GM21723 (cell line): Measurements from ENCODE around the gene XPO1.
A peak's percentile ranks its signal among the peaks of the same experiment; 100 is the strongest.
"Not testable (repeated sequence)": the region's sequence is repeated elsewhere in the genome, so short reads cannot be mapped to it uniquely, and the experiment has no call there.

Experiments used
- ATAC-seq: cut with Tn5 transposase; IDR thresholded peaks from one replicate; pipeline ENCODE4 v1.9.1; 2021; ENCODE audit warnings: mild to moderate bottlenecking, moderate library complexity; ENCODE audit not compliant: unreplicated experiment

XPO1 gene

GRCh38 chr2:61538200-61538919, at the start of gene XPO1:
XPO1 (minus strand) TSS chr2:61538356; CDS start chr2:61533897, 4,459 bp downstream.
- peak; percentile 80 for ATAC-seq

GRCh38 chr2:61586928-61587327, 48.8 kb upstream of the XPO1 start:
- not testable (repeated sequence) for ATAC-seq

- ATAC-seq = no peak
Observed at GRCh38 chr2:61585383-61585782, 47.2 kb upstream of the XPO1 start.

- ATAC-seq = not testable (repeated sequence)
Observed at GRCh38 chr2:61584368-61584767, 46.2 kb upstream of the XPO1 start.

- ATAC-seq = no peak
Observed at GRCh38 chr2:61582165-61582564, 44.0 kb upstream of the XPO1 start.

DNA sequence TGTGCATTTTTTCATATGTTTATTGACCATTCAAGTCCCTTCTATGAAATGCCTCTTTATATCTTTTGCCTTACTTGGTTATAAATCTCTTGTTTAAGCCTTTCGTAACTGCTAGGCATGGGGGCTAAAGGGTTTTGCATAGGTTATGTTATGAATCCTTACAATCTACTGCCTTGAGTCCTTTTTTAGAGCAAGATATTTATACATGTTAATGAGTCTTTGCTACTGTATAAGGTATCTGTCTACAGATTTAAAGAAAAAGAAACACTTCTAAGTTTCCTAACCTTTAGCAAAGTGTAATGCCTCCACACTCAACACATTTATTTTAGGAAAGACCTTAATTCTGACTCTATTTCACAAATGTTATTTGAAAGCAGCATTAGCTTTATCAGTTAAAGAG, 43.6 kb upstream of the XPO1 start:
- no peak for ATAC-seq

DNA sequence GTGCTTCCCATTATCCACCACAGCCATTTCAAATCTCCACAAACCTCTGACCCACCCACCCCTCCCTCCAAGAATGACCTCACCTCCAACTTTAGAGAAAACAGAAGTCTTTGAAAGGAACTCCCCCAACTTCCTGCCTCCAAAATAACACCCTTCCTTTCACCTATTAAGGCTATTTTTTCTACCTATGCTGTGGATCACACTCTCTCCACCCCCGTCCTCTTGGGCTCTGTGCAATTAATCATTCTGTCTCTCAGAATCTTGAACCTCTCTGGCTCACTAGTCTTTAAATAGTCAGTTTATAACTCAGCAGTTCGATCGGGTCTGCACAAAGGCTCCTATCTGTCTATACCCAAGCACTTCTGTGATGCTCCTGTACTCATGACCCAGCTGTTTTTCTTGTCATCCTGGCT, 37.3 kb upstream of the XPO1 start:
- ATAC-seq = no peak

DNA sequence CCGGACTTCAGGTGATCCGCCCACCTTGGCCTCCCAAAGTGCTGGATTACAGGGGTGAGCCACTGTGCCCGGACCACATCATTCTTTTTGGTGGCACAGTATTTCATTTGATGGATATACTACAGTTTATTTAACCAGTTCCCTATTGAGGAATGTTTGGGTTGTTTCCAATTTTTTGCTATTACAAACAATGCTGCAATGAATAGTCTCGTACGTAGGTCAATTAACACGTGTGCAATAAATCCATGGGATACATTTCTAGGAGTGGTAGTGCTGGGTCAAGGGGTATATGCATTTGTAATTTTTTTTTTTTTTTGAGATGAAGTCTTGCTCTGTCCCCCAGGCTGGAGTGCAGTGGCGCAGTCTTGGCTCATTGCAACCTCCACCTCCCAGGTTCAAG, 28.4 kb upstream of the XPO1 start:
- ATAC-seq = no peak

DNA sequence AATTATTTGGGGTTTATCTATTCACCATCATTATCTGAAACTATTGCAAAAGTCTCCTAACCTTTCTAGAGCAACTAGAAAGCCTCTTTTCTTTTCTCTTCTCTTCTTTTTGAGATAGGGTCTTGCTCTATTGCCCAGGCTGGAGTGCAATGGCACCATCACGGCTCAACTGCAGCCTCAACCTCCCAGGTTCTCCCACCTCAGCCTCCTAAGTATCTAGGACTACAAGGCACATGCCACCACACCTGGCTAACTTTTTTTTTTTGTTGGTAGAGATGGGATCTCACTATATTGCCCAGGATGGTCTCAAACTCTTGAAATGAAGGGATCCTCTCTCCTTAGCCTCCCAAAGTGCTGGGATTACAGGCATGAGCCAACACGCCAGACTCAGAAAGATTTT, 24.5 kb upstream of the XPO1 start:
- ATAC-seq = no peak

- no peak for ATAC-seq
Observed at GRCh38 chr2:61558160-61558559, 20.0 kb upstream of the XPO1 start.

GRCh38 chr2:61557381-61557780, 19.2 kb upstream of the XPO1 start:
- no peak for ATAC-seq

- ATAC-seq = no peak
Observed at GRCh38 chr2:61554604-61555003, 16.4 kb upstream of the XPO1 start.

GRCh38 chr2:61550375-61551209, 12.4 kb upstream of the XPO1 start:
- no peak for ATAC-seq

DNA sequence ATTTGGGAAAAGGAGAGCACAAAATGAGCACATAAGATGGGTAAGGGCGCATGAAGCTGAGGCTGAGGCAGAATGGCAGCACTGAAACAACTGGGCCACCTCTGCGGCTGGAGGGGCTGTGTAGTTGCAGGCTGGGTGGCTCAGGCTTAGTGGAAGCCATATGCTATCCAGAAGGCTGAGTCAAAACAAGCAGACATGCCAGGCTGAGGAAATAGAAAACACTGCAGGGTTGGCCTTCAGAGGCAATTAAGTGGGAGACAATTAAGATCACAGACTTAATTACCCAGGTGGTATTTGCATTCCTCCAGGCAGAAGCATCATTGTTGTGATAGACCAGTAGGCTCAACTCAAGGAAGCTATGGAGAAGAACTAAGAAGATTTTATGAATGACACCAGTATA, 11.4 kb upstream of the XPO1 start:
- no peak for ATAC-seq

GRCh38 chr2:61543062-61543461, 4.9 kb upstream of the XPO1 start:
- ATAC-seq = no peak

GRCh38 chr2:61540167-61540566, 2.0 kb upstream of the XPO1 start:
- ATAC-seq = not testable (repeated sequence)

GRCh38 chr2:61538920-61539520, 864 bp upstream of the XPO1 start:
- ATAC-seq = peak; percentile 3

- ATAC-seq = no peak
Observed at GRCh38 chr2:61537950-61538199, 281 bp downstream of the XPO1 start.

DNA sequence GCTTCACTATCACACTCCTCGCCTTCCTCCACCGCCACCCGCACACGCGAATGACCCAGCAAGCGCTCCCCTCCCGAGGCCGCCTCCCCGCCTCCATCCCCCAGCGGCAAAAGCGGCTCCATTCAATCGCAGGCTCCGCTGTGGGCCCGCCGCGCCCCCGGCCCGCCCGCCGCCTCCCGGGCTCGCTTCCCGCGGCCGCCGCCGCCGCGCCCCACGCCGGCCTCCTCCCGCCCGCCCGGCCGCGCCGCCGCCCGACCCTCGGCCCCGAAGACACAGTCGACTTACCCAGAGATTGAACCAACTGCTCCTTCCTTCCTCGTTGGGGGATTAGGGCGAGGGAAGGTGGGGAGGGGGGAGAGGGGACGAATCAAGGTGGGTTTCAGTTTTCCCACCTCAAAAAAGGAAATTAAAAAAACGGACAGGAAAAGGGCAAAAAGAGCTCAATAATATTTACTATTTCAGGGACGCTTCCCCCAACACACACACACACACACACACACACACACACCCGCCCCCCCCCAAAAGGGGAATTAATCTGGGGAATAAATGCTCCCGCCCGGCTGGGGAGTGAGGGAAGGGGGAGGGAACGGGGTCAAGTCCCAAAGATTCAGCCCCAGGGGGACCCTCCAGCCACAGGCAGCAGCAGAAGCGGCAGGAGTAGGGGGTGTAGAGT, 743 bp downstream of the XPO1 start:
- no peak for ATAC-seq

DNA sequence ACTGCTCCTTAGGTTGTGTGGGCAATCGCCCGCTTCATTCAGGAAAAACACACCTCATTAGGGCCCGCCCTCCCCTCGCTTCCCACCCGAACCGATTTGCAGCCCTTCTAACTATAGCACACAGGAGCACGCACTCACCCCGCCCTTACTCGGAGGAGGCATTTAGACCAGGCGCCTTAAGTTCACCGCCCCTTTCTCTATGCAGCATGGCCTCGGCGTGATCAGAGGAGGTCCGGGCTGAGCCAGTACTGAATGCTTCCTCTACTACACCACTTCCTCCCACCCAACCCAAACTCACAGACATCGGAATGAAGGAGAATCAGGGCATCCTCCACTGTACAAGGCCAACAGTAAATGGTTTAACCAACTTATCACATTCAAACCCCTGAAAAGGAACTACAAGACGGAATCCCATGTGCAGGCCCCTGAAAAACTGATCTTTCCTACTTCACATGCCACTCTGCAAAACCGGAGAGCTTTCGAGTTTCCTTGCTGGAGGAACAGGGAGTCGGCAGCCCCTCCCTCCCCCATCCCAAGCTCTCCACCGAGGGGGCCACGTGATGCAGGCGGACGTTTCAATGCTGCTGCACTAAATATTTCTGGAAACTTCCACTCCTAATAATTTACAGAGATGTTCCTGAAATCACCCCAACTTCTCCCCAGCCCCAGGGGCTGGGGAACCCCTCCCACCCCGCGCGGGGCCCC, 1.4 kb downstream of the XPO1 start:
- peak; percentile 68 for ATAC-seq

DNA sequence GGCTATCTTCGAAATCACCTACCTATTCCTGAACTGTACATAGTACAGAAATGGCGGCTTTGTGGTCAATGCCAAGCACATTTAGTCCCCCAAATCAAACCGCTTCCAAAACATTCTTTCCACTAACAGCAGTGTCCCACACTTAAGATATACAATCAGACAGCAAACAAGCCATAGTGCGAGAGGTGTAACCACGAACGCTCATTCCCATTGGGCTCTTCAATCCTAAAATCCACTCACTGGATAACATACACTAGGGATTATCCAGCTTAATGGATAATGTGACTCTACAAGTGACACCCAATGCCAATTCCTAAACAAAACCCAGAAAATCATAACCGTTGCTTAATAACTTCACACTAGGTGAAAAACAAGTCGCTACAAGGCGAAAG, 2.0 kb downstream of the XPO1 start:
- no peak for ATAC-seq
